ENCODE measurements around the gene STAT4.
A peak's percentile ranks its signal among the peaks of the same experiment; 100 is the strongest.

STAT4 gene

GRCh38 chr2:191145769-191146471, 4.9 kb downstream of the STAT4 start:
- DNase-seq (ENCODE audit: low read depth) = no peak

- DNase-seq (ENCODE audit: low read depth) = no peak
Measured at GRCh38 chr2:191144217-191144616, 6.6 kb downstream of the STAT4 start.

- no peak for DNase-seq (ENCODE audit: low read depth)
Measured at GRCh38 chr2:191143791-191144190, 7.0 kb downstream of the STAT4 start.

- DNase-seq (ENCODE audit: low read depth) = no peak
Measured at GRCh38 chr2:191128911-191129304, 21.9 kb downstream of the STAT4 start.

- DNase-seq (ENCODE audit: low read depth) = no peak
Measured at GRCh38 chr2:191128172-191128910, 22.5 kb downstream of the STAT4 start.

- no peak for DNase-seq (ENCODE audit: low read depth)
Measured at GRCh38 chr2:191127235-191127634, 23.6 kb downstream of the STAT4 start.

- DNase-seq (ENCODE audit: low read depth) = no peak
Measured at GRCh38 chr2:191126386-191127085, 24.3 kb downstream of the STAT4 start.

GRCh38 chr2:191125646-191126045, 25.1 kb downstream of the STAT4 start:
- DNase-seq (ENCODE audit: low read depth) = no peak

- DNase-seq (ENCODE audit: low read depth) = no peak
Measured at GRCh38 chr2:191122638-191123294, 28.0 kb downstream of the STAT4 start.

GRCh38 chr2:191117341-191117740, 33.5 kb downstream of the STAT4 start:
- no peak for DNase-seq (ENCODE audit: low read depth)

GRCh38 chr2:191115804-191116203, 35.0 kb downstream of the STAT4 start:
- no peak for DNase-seq (ENCODE audit: low read depth)

- peak; percentile 44 for DNase-seq (ENCODE audit: low read depth)
Measured at GRCh38 chr2:191115391-191115790, 35.4 kb downstream of the STAT4 start.

- no peak for DNase-seq (ENCODE audit: low read depth)
Measured at GRCh38 chr2:191114403-191114886, 36.3 kb downstream of the STAT4 start.

GRCh38 chr2:191113761-191114160, 37.0 kb downstream of the STAT4 start:
- no peak for DNase-seq (ENCODE audit: low read depth)

GRCh38 chr2:191112448-191112901, 38.3 kb downstream of the STAT4 start:
- DNase-seq (ENCODE audit: low read depth) = no peak

- DNase-seq (ENCODE audit: low read depth) = no peak
Measured at GRCh38 chr2:191109888-191110287, 40.9 kb downstream of the STAT4 start.

- no peak for DNase-seq (ENCODE audit: low read depth)
Measured at GRCh38 chr2:191108331-191108730, 42.5 kb downstream of the STAT4 start.

- no peak for DNase-seq (ENCODE audit: low read depth)
Measured at GRCh38 chr2:191105082-191105481, 45.7 kb downstream of the STAT4 start.

GRCh38 chr2:191103774-191104173, 47.0 kb downstream of the STAT4 start:
- no peak for DNase-seq (ENCODE audit: low read depth)

- no peak for DNase-seq (ENCODE audit: low read depth)
Measured at GRCh38 chr2:191100216-191100615, 50.6 kb downstream of the STAT4 start.

- no peak for DNase-seq (ENCODE audit: low read depth)
Measured at GRCh38 chr2:191087311-191087710, 63.5 kb downstream of the STAT4 start.

- no peak for DNase-seq (ENCODE audit: low read depth)
Measured at GRCh38 chr2:191086706-191087105, 64.1 kb downstream of the STAT4 start.
